ENCODE measurements around the gene LRPAP1.

LRPAP1 gene

DNA sequence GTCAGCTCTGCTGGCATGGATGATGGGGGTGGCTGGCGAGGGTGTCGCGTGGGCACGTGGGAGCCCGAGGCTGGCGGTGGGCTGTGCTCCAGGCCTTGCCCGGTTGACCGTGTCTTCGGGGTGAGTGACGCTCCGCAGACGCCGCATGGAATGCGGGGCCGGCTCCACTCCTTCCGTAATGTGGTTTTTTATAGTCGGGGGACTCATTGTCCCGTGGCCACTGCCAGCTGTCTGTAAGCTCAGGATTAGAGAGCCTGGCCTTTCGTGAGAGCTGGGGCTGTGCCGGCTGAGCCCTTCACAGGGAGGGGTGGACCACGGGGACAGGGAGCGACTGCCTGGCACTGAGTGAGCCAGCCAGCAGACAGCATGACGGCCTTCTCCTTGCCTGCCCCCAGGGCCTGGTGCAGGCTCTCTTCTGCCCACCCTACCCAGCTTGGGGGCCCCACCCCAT, 48.7 kb downstream of the LRPAP1 start:
- no peak for DNase-seq

DNA sequence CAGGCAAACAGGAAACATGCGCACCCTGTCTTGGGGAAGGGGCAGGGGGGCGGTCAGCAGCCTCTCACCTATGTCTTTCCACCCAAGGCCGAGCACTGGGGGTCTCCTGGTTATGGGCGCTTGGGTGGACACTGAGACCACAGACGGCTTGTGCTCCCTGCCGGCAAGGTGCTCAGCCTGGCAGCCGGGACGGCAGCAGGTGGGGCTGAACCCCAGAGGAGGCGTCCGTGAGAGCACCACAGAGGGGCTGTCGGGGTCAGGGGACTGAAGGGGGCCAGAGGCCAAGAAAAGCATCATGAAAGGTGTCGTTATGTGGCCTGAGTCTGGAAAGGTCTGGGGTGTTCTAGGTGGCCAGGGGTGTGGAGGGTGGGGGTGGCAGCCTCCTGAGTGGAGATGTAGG, 49.5 kb downstream of the LRPAP1 start:
- no peak for DNase-seq

- DNase-seq: no peak
Observed at GRCh38 chr4:3481783-3482393, 50.3 kb downstream of the LRPAP1 start.

DNA sequence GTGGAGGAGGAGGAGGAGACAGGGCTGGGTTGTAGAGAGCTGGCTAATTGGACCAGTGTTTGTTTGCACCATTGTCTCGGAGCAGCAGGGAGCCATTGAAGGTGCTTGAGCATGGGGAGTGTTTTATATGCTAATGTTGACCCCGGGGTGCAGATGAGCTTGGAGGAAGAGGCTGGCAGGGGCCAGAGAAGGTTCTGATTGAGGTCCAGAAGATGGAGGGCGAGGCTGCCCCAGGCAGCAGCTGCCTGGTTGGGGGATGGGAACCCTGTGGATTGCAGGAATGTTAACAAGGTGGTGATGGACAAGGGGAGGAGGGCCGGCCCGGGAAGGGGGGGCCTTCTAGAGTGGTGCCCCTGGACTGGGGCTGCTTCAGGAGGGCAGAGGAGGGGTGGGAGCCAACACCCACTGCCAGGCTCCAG, 51.1 kb downstream of the LRPAP1 start:
- no peak for DNase-seq

GRCh38 chr4:3480528-3481112, 51.6 kb downstream of the LRPAP1 start:
- DNase-seq: peak; percentile 90

DNA sequence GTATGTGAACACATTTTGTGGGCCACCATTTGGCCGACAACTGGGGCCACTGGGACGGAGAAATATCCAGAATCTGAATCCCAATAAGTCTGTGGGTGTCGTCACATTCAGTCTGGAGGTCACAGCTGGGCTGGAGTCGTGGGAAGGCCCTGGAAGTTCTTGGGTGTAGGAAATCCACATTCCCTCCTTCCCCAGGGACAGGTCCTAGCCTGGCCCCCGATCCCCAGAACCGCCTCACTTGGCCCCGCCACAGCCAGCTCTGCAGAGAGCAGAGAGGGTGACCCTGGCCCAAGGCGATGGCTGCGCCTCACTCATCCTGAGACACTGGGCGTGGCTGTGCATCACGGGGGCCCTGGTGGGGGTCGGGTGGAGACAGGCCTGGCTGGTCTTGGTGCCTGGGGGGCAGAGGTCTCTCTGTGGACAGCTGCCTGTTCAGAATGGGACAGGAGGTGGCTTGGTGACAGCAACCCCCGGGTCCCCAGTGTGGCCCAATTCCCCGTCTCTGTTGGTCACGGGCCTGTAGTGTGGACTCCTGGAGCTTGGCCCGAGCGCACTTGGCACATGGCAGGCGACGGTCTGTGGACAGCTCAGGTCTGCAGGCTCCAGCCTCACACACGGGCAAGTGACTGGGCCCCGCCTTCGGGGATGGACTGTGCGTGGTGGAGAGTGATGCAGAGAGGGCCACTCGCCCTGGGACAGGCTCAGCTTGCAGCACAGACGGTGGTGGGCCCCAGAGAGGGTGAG, 52.7 kb downstream of the LRPAP1 start:
- DNase-seq: no peak

- no peak for DNase-seq
Observed at GRCh38 chr4:3478446-3479357, 53.5 kb downstream of the LRPAP1 start.

DNA sequence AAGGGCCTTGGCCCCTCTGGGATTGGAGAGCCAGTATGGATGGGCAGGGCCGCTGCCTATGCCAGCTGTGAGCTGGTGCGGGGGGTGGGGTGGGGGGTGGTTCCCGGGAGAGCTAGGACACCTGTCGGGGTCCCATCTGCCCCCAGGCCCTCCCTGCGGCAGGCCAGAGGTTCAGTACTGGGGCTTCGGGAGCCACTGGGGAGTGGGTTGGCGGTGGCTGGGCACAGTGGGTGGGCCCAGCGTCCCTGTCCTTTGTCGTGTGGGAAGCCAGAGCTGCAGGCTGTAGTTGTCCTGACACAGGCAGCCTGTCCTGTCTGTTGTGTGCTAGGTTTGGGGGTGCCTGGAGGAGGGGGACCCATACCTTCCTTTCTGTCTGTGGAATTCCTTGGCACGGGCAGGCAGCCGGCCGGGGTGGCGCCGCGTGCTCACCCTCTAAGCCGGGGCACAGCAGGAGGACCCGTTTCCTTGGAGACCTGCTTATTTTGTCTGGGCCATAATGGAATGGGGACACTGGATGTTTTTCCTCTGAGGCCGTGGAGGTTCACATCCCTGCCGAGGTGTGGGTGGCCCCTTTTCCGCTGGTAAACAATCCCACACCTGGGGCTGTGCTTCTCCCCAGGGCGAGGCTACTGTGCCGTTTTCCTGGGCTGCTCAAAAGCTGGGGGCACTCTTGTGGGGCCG, 54.3 kb downstream of the LRPAP1 start:
- no peak for DNase-seq

DNA sequence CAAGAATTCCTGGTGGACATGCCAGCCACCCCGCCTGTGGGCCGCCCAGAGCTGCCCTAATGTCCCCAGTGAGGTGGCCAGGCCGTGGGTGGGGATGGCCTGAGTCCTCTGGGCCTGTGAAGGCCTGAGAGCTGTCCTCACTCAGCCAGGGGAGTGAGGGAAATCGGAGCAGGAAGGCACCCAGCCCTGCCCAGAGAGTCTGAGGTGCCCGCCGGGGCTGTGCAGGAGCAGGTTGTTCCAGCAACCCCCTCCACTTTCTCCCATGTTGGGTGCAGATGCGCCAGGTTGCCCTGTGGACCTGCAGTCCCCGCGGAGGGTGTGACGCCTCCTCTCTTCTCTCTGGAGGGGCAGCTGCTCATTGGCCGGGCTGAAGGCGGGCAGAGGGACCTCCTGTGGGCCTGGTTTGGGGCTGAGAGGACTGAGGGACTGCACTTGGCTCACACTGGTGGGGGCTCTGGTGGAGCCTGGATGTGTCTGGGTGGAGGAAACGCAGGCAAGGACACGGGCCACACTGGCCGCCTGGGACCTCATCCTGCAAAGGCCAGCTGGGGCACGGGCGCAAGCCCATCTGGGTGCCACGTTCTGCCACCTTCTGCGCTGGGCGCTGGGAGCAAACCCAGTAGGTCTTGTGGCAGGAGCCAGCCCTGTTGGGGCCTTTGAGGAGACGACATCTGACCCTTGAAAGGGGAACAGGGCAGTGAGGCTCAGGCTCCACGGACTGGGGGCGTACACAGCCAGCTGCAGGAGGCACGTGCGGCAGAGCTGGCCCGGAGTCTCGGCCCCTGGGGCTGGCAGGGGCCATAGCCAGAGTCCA, 55.1 kb downstream of the LRPAP1 start:
- DNase-seq: no peak

GRCh38 chr4:3476341-3476747, 55.9 kb downstream of the LRPAP1 start:
- no peak for DNase-seq

DNA sequence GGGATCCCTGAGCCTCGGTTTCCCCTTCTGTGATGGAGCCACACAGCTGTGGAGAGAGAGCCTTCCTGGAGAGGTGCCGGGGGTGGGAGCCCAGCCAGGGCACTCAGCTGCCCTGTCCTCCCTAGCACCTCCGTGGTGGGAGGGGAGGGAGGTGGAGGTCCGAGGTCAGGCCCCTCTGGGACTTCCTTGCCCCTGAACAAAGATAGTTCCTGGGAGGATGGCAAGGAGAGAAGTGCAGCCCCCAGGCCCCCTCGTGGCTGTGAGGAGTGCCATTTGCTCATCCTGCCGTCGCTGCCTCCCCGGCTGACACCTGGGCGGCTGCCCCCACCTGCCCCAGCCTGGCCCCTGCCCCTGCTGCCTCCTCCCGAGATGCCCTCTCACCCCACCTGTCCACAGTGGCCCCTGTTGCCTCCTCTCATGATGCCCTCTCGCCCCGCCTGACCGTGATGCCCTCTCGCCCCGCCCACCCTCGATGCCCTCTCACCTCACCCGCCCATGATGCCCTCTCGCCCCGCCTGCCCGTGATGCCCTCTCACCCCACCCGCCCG, 56.4 kb downstream of the LRPAP1 start:
- DNase-seq: no peak

GRCh38 chr4:3475041-3475712, 57.0 kb downstream of the LRPAP1 start:
- DNase-seq: no peak

DNA sequence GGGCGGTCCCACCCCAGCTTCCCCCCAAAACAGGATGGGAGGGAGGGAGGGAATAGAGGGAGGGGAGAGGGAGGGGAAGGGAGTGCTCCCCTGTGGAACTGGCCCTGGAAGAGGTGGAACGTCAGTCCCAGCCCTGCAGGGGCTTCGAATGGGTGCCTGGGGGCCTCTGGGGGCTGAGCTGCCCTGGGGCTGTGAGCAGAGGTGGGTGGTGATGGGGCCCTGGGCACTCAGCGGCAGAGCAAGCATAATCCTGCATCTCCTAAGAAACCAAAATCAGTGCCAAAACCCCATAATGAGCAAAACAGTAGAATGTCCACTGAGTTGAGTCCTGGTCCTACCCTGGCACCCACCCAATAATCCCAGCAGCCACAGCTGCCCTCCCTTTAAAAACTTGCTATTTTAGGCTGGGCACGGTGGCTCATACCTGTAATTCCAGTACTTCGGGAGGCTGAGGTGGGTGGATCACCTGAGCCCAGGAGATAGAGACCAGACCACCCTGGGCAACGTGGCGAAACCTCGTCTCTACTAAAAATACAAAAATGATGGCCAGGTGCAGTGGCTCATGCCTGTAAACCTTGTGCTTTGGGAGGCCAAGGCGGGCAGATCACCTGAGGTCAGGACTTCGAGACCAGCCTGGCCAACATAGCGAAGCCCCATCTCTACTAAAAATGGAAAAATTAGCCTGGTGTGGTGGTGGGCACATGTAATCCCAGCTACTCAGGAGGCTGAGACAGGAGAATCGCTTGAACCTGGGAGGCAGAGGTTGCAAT, 58.0 kb downstream of the LRPAP1 start:
- DNase-seq: no peak

DNA sequence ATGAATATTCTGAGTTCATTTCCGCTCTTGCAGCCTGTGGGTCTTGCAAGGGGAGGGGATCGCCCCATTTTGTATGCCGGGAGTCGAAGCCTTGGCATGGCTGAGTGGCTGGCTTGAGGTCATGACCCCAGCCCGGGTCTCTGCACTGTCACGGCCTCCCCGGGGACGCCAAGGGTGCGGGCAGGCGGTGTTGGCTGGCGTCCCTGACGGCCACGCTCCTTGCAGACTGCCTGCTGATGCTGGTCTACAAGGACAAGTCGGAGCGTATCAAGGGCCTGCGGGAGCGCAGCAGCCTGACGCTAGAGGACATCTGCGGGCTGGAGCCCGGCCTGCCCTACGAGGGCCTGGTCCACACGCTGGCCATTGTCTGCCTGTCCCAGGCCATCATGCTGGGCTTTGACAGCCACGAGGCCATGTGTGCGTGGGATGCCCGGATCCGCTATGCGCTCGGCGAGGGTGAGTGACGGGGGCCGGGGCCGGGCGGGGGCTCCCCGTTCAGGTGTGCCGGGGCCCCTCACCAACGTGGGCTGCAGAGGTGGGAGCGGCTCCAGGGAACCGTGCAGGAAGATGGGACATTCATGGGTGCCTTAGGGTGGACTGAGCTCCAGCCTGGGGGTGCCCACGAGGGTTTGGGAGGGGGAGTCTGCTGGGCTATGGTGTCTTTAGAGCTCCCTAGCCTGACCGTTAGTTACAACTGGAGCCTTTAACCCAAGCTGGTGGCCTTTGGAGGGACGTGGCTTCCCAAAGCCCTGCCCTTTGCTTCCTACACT, 58.9 kb downstream of the LRPAP1 start:
- DNase-seq: no peak

DNA sequence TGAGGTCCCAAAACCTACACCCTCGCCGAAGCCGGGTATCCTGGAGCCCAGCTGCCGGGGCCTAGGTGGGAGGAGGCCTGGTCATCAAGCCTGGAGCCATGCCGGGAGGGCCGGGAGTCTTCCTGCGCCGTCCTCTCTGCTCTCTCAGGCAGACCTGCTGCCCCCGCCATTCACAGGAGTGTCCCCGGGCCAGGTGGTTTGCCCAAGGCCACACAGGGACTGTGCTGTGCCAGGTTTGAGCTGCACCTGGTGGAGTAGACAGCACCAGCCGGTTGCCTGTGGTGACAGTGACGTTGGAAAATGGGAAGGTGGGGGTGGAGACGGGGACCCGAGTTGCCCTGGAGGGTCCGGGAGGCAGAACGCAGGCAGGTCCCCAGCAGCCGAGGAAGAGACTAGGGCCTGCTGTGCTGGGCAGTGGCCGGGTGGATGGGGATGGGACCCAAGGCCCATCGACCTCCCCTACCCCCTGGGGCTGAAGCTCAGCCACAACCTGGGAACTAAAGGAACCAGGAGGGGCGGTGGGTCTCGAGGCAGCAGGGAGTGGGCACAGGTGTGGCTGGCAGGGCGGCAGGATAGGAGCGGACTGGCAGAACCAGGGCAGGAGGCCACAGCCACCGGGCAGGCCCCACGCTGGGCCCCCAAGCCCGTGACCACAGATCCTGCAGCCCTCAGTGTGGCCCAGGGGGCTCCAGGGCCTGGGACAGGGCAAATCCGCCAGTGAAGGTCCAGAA, 59.6 kb downstream of the LRPAP1 start:
- DNase-seq: no peak

DNA sequence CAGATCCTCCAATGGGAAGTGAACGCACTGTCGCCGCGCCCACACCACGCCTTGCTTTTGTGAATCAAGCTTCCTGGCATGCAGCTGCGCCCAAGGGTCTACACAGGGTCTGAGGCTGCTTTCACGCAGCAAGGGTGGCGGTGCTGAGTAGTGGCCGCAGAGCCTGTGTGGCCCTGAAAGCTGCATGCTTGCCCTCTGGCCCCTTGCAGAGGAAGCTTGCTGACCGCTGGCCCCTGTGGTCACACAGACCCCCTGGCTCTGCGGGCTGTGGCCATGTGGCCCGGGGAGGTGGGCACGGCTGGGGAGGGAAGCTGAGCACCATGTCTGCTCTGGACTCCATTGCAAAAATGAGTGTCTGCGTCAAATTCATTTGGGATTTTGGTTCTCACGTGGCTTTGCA, 60.3 kb downstream of the LRPAP1 start:
- no peak for DNase-seq

DNA sequence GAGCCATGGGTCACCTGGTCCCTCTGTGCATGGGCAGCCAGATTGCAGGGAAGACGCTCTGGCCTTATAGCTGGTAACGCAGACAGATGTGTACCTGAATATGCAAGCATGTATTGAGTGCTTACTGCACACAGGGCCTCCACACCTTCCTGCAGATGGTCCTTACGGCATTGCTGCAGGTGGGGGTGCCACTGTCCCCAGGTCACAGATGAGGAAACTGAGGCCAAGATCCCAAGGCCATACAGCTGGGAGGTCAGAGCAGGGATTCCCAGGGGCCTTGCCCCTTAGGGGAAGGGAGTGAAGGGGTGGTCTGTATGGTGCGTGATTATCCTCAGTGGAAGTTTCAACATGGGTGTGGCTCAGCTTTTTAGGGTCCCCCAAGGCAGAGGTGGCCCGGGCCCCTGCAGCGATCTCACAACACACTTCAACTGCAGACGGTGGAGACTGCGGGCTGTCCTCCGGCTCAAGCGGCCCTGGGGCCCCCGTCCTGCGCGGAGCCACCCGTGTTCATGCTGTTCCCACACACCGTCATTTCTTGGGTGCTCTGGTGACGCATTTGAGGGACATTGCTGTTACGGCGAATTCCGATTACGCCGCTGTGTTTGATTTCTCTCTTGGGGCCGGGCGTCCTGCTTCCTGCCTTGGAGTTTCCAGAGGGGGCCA, 61.0 kb downstream of the LRPAP1 start:
- DNase-seq: no peak

All from activated effector memory CD4-positive, alpha-beta T cell treated with anti-CD3 and anti-CD28 coated beads, Interleukin-2, amount 50 U/mL, for 16 hours (primary cell).